HG03378 (cell line): Measurements from ENCODE around the gene ZNF428.

Source experiments
- ATAC-seq: cut with Tn5 transposase; IDR thresholded peaks from one replicate; pipeline ENCODE4 v1.9.1; 2021; ENCODE audit warnings: mild to moderate bottlenecking, moderate library complexity; ENCODE audit not compliant: unreplicated experiment

Gene ZNF428

DNA sequence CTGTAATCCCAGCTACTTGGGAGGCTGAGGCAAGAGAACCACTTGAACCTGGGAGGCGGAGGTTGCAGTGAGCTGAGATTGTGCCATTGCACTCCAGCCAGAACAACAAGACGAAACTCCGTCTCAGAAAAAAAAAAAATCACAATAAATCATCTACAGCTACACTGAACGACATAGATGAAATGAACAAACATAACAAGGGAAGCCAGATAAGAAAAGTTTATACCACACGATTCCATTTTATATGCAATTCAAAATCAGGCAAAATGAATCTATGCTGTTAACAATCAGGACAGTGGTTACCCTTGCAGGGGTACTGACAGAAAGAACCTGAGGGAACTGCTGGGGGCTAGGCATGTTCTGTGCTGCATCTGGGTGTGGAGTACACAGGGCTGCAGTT, 49.8 kb downstream of the ZNF428 start:
- ATAC-seq, result no peak

GRCh38 chr19:43564800-43565199, 54.6 kb downstream of the ZNF428 start:
- ATAC-seq, result no peak

DNA sequence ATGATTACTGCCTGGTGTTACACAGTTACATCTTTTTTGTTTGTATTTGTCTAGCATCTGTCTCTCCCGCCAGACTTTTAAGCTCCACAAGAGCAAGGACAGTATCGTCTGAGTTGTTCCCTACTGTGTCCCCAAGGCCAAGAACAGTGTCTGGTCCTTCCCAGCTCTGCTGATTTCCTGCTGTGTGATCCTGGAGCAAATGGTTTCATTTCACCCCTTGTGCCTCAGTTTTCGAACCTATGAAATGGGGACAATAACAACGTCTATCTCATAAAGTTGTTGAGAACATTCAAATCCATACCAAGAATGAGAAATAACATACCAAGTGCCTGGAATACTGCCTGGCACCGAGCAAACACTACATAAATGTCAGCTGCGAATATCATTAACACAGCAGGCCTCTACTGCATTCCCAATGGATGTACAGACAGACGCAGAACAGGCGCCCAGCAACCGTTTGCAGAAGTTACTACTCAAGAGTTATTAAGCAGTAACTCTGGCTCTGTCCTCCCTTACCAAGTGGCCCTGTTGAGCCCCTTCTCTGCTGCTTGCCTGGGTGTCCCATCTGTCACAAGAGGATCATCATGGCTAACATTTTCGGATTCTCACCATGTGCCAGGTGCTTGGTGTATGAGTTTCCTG, 55.5 kb downstream of the ZNF428 start:
- ATAC-seq, result no peak

- peak; percentile 79 for ATAC-seq
Observed at GRCh38 chr19:43562698-43563241, 56.7 kb downstream of the ZNF428 start.

DNA sequence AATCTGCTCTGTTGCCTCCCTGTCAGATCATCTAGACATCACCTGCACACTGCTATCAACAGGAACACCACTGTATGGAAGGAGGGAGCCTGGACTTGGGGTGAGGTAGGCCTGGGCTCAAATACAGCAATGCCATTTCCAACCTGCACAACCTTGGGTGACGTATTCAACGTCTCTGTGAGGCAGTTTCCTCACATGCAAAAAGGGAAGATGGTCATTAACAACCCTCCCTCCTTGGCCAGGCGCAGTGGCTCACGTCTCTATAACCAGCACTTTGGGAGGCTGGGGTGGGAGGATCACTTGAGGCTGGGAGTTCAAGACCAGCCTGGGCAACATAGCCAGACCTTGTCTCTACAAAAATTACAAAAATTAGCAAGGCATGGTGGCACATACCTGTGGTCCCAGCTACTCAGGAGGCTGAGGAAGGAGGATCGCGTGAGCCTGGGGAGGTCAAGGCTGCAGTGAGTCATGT, 57.2 kb downstream of the ZNF428 start:
- no peak for ATAC-seq

GRCh38 chr19:43561139-43561970, 58.1 kb downstream of the ZNF428 start:
- no peak for ATAC-seq

DNA sequence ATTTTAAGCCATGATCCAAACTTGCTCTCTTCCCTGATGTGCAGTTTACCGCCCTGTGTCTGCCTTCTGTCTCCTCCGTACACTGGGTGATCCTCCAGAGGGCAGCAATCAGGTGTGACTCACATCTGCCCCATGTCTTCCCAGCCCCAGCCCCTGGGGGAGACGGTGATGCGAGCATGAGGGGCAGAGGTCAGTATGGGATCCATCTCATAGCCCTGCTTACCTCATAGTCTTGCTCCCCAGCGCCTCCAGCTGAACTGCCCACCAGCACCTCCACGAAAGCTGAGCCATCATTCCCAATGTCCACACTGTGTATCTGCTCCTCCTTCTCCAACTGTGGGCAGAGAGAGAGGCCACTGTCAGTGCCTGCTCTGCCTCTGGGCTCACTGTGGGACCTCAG, 58.7 kb downstream of the ZNF428 start:
- ATAC-seq, result no peak
